Measurements from ENCODE around the gene ATP9A.

DNA sequence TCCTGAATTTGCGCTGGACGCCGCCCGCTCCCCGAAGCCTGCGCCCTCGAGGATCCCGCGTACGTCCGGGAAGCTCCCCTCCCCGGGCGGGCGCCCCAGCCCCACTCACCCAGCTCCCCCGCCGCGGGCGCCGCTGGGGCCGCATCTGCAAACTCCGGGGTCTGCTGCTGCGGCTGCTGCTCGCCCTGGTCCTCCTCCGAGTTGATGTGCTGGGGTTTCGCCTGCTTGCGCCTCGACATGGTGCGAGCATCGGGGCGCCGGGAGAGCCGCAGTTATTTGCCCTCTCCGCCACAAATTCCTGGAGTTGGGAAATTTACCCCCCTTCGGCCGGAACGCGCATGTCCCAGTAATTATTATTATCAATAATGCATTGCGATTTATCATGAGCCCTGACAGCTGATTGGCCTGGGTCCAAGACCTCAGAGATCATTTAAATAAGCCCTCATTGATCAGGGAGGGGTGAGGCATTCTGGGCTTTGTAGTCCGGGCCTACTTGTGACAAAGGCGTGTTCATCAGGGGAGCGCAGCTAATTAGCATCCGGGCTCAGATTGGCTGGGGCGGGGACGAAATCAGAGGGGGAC, 34.1 kb upstream of the ATP9A start, which contains the start of gene SALL4:
- TF ChIP-seq, protein P1, sequence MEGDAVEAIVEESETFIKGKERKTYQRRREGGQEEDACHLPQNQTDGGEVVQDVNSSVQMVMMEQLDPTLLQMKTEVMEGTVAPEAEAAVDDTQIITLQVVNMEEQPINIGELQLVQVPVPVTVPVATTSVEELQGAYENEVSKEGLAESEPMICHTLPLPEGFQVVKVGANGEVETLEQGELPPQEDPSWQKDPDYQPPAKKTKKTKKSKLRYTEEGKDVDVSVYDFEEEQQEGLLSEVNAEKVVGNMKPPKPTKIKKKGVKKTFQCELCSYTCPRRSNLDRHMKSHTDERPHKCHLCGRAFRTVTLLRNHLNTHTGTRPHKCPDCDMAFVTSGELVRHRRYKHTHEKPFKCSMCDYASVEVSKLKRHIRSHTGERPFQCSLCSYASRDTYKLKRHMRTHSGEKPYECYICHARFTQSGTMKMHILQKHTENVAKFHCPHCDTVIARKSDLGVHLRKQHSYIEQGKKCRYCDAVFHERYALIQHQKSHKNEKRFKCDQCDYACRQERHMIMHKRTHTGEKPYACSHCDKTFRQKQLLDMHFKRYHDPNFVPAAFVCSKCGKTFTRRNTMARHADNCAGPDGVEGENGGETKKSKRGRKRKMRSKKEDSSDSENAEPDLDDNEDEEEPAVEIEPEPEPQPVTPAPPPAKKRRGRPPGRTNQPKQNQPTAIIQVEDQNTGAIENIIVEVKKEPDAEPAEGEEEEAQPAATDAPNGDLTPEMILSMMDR (IDR thresholded peaks at IDR 0.05) = no peak
- TF ChIP-seq EZH2 (IDR thresholded peaks at IDR 0.05) (no peak), EZH2phosphoT487 (IDR thresholded peaks at IDR 0.05) (no peak)

Data from neural progenitor cell (in vitro differentiated cells).